Bone marrow (tissue), 2 donors: ENCODE measurements around the gene SOX6.
"Not testable (repeated sequence)": the region's sequence is repeated elsewhere in the genome, so short reads cannot be mapped to it uniquely, and the experiment has no call there.

Experiments
- DNase-seq, 2 donors: peaks; one replicate each; lab custom pipeline; 2025; lab: John Stamatoyannopoulos, UW

SOX6 gene

DNA sequence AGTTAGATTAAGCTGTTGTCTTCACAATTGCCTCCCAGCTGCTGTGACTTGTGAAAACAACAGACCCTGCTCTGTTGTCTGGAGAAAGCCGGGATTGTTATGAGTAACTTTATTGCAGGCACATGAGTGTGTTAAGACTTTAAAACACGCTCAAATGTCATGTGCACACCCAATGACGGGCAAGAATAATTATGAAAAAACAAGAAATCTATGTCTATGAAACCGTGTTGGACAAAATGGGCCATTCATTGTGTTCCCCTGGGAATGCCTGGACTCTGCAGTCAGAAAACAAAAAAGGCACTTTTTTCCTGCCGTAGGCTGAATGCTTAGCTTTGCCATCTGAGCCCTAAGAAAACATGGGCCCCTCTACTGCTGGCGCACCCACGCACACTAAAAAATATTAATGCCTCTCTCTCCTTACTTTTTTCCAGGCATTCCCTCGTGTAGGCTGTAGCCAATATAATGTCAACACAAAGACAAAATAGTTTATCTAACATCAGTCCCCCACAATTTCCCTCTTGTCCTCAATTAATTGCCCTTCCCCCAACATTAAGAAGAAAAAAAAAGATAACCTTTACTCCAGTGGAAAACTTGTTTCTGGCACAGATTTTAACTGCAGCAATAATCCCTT lies 207.9 kb downstream of the SOX6 start:
- no peak for DNase-seq

- not testable (repeated sequence) for DNase-seq
Measured at GRCh38 chr11:16146980-16147379, 209.4 kb downstream of the SOX6 start.

DNA sequence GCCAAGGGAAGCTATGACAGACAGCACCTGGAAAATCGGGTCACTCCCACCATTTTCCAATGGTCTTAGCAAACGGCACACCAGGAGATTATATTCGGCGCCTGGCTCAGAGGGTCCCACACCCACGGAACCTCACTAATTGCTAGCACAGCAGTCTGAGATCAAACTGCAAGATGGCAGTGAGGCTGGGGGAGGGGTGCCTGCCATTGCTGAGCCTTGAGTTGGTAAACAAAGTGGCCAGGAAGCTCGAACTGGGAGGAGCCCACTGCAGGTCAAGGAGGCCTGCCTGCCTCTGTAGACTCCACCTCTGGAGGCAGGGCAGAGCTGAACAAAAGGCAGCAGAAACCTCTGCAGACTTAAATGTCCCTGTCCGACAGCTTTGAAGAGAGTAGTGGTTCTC lies 214.7 kb downstream of the SOX6 start:
- DNase-seq = not testable (repeated sequence)

GRCh38 chr11:16141162-16141561 lies 215.2 kb downstream of the SOX6 start:
- DNase-seq = not testable (repeated sequence)

GRCh38 chr11:16136792-16137390 lies 219.5 kb downstream of the SOX6 start:
- no peak for DNase-seq

GRCh38 chr11:16133867-16134266 lies 222.5 kb downstream of the SOX6 start:
- DNase-seq = no peak

- no peak for DNase-seq
Measured at GRCh38 chr11:16127732-16128131, 228.6 kb downstream of the SOX6 start.

- DNase-seq = no peak
Measured at GRCh38 chr11:16126362-16126761, 230.0 kb downstream of the SOX6 start.

- no peak for DNase-seq
Measured at GRCh38 chr11:16125796-16126195, 230.6 kb downstream of the SOX6 start.

DNA sequence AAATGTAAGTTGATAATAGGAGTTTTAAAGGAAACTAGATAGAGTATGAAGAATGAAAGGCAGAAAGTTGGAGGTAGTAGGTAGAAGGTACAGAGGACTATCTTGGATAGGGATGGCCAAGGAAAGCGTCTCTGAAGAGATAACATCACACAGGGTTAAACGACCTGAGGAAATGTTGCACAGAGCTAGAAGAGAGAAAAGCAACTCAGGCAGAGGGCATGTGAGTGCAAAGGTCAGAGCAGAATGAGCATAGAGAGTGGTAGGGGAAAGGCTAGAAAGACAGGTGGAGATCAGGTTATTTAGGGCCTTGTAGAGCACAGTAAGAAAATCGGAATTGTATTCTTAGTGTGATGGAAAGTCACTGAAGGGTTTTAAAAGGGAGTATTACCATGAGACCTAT lies 232.0 kb downstream of the SOX6 start:
- DNase-seq = no peak

- DNase-seq = no peak
Measured at GRCh38 chr11:16121853-16122252, 234.5 kb downstream of the SOX6 start.

- DNase-seq = no peak
Measured at GRCh38 chr11:16120008-16120407, 236.3 kb downstream of the SOX6 start.

DNA sequence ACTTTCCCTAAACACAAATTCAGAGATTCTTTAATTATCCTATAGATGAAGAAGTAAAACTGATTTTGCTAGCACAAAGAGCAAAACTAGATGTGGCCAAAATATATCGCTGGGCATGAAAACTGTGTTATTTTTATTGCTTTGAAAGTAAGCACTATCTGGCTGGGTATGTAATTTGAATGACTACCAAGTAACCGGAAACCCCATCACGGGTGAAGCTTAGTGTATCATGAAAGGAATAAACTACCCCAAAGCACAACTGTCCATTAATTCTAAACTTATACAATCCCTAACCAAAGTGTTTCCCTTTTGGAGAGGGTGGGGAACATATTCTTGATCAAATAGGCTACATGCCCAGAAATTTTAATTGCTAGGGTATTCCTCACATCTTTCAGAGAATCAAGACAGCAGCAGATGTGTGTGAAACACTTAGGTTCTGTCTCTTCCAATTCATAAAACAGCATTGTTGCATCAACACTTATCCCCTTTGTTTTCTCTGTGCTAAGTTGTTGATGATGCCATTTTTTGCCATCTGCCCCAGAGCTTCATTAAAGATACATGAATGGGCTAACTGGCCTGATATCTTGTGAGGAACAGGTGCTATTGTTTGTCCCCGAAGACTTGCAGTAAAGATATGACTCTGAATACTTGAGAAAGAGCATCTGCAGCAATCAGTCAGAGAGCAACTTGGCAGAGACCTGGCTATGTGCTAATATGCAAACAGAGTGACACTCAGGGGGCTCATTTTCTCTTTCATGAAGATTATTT lies 238.2 kb downstream of the SOX6 start:
- DNase-seq = no peak

DNA sequence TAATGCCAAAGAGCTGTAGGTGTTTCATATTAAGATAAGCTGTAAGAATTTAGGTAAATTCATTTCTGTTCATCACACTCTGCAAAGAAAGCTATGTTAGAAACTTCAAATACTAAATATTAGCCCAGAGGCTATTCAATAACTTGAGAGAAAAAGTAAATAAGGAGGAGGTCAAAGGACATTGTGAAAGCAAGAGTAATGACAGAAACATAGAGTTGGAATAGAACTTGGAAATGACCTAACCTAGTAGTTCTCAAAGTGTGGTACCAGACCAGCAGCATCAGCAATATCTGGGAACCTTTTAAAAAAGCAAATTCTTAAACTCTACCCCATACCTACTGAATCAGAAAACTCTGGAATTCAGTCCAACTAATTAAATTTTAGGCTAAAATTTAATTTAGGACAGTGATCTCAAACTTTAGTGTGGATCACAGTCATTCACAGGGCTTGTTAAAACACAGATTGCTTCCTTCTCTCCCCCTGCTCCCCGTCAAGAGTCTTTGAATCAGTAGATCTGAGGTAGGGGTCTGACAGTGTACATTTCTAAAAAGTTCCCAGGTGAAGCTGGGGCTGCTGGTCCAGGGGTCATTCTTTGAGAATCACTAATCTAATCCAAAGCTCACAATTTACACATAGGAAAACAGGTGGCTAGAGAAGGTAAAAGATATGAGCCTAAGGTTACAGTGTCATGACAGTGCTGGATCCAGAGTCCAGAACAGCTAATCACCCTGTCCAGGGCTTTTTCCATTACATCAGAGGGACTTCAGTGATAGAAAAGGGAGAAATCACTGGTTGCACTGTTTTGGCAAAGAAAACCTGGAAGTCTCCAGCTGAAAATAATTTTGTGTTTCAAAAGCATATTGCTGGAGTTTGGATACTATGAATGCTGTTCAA lies 241.1 kb downstream of the SOX6 start:
- no peak for DNase-seq

DNA sequence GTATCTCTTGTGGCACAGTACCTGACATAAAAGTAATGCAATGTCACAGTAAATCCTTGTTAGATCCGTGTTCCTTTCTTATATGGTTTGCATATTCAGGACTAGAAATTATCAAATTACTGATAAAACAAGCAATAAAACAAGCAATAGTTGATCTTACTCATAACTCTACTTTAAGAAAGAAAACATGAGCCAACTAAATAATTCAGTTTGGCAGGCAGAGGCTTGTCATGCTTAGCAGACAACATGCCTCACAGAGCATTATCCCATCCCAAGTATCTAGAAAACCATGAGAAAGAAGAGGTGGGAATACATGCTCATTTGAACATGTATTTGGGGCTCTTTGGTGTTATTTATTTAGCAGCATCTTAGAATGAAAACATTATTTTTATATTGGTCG lies 241.9 kb downstream of the SOX6 start:
- DNase-seq = no peak

GRCh38 chr11:16111690-16112089 lies 244.7 kb downstream of the SOX6 start:
- no peak for DNase-seq

- no peak for DNase-seq
Measured at GRCh38 chr11:16110886-16111285, 245.5 kb downstream of the SOX6 start.

DNA sequence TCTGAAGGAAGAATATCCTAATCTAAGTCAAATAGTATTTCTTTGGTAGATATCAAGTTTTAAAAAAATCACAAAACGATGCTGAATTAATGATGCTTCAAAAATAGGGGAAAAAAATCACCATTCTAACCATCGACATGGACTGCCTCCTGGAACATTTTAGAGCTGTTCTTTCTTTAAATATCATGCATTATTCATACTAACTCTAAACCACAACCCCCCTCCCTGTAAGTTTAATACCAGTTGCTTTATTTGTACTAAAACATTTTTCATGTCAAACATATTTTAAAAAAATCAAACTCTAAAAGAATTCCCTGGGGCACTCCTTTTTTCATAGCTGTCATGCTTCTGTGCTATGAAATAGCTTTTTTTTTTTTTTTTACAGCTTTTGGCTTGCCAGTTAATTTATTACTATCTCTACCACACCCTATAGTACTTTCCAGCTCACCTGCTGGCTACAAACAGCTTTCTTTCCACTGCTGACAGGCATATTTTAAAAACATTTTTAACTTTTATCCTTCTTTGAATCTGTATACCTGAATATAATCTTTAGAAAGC lies 256.9 kb downstream of the SOX6 start:
- no peak for DNase-seq

- DNase-seq = no peak
Measured at GRCh38 chr11:16098526-16099205, 257.7 kb downstream of the SOX6 start.

- DNase-seq = no peak
Measured at GRCh38 chr11:16097543-16097942, 258.8 kb downstream of the SOX6 start.

- no peak for DNase-seq
Measured at GRCh38 chr11:16096336-16096735, 260.0 kb downstream of the SOX6 start.
